Activated gamma-delta T cell (primary cell): ENCODE data around the gene MINDY2.
"Not testable (repeated sequence)": the region's sequence is repeated elsewhere in the genome, so short reads cannot be mapped to it uniquely, and the experiment has no call there.

Experiments used
- DNase-seq: peaks from one replicate; lab custom pipeline; 2025; lab: John Stamatoyannopoulos, UW

The MINDY2 gene

GRCh38 chr15:58880320-58880719 lies 109.2 kb downstream of the MINDY2 start:
- DNase-seq: no peak

GRCh38 chr15:58882243-58882642 lies 111.1 kb downstream of the MINDY2 start:
- DNase-seq: no peak

- not testable (repeated sequence) for DNase-seq
Observed at GRCh38 chr15:58883926-58884325, 112.8 kb downstream of the MINDY2 start.

- DNase-seq: no peak
Observed at GRCh38 chr15:58886921-58887320, 115.8 kb downstream of the MINDY2 start.

- no peak for DNase-seq
Observed at GRCh38 chr15:58889363-58889762, 118.3 kb downstream of the MINDY2 start.

- no peak for DNase-seq
Observed at GRCh38 chr15:58898150-58898680, 127.1 kb downstream of the MINDY2 start.

- no peak for DNase-seq
Observed at GRCh38 chr15:58900631-58901030, 129.5 kb downstream of the MINDY2 start.

GRCh38 chr15:58908550-58909309 lies 137.6 kb downstream of the MINDY2 start:
- no peak for DNase-seq

GRCh38 chr15:58909616-58910015 lies 138.5 kb downstream of the MINDY2 start:
- DNase-seq: no peak

- no peak for DNase-seq
Observed at GRCh38 chr15:58910456-58910855, 139.4 kb downstream of the MINDY2 start.
